H1 (cell line): ENCODE data around the gene SMARCB1. TPM values are rescaled to one million over a fixed set of nuclear protein-coding genes. Genes with fewer than 3 reads are reported as not detected.

Source experiments
- CTCF ChIA-PET: fragments of 300-600 bp; sonication (Branson Sonifier 250); formaldehyde crosslinking; loops from one replicate; lab custom pipeline; 2021; ENCODE audit not compliant: partially characterized antibody; lab: Charles Lee
- POLR2A ChIA-PET: fragments of 300-600 bp; sonication (Branson Sonifier 250); formaldehyde crosslinking; loops from one replicate; lab custom pipeline; 2021; ENCODE audit warnings: inconsistent platforms; ENCODE audit not compliant: partially characterized antibody; lab: Charles Lee
- DNase-seq, 2 experiments: peaks; one replicate each; pipeline versions ENCODE4 v3.0.0 to v3.0.0-alpha.2; 2010 to 2022; ENCODE audit warnings: low spot score in 2 of 2, low read depth in 1 of 2, mixed read lengths in 1 of 2
- FAIRE-seq: peaks from 2 replicates; lab custom pipeline; 2011; peaks lifted over from hg19 to GRCh38; lab: Jason Lieb, UNC
- H2AFZ ChIP-seq: 2 replicates; pipeline ENCODE4 v1.8.1; 2012; ENCODE audit warnings: low read length, inconsistent platforms
- H2AK5ac ChIP-seq: 2 replicates; pipeline ENCODE4 v1.6.1; 2013; ENCODE audit warnings: low read depth, low read length
- H2BK120ac ChIP-seq: replicated peaks from 2 replicates; pipeline ENCODE3; 2013; ENCODE audit warnings: low read depth, low read length, inconsistent platforms
- H2BK12ac ChIP-seq: 2 replicates; pipeline ENCODE4 v1.6.1; 2013; ENCODE audit warnings: low read depth, low read length
- H2BK15ac ChIP-seq: 2 replicates; pipeline ENCODE4 v1.6.1; 2013; ENCODE audit warnings: low read length
- H2BK20ac ChIP-seq: 2 replicates; pipeline ENCODE4 v1.6.1; 2013; ENCODE audit warnings: low read length
- H2BK5ac ChIP-seq: 2 replicates; pipeline ENCODE4 v1.6.1; 2013; ENCODE audit warnings: low read depth, low read length
- H3K14ac ChIP-seq: 2 replicates; pipeline ENCODE4 v1.6.1; 2013; ENCODE audit warnings: inconsistent platforms; ENCODE audit not compliant: insufficient read length
- H3K18ac ChIP-seq: 2 replicates; pipeline ENCODE4 v1.6.1; 2013; ENCODE audit warnings: low read length; ENCODE audit errors: extremely low read depth
- H3K23ac ChIP-seq: 2 replicates; pipeline ENCODE4 v1.6.1; 2013; ENCODE audit warnings: inconsistent platforms; ENCODE audit not compliant: insufficient read length
- H3K23me2 ChIP-seq: 2 replicates; pipeline ENCODE4 v1.6.1; 2013; ENCODE audit warnings: low read depth, low read length
- H3K27ac ChIP-seq: 2 replicates; pipeline ENCODE4 v1.6.1; 2011; ENCODE audit warnings: low read depth, low read length, inconsistent platforms
- H3K27me3 ChIP-seq, 4 experiments: replicated peaks in 1 of 4; 1 replicate in 1 of 4; 2 replicates in 3 of 4; pipeline versions ENCODE4 v1.6.1 to v1.8.1; 2011 to 2013; ENCODE audit warnings: low read length in 3 of 4, mild to moderate bottlenecking in 3 of 4, inconsistent platforms in 2 of 4, mixed read lengths in 2 of 4, moderate library complexity in 1 of 4; ENCODE audit not compliant: control insufficient read depth in 3 of 4, insufficient read depth in 3 of 4; ENCODE audit errors: extremely low read depth in 1 of 4
- H3K36me3 ChIP-seq, 4 experiments: 2 replicates each; pipeline versions ENCODE4 v1.6.1 to v1.8.1; 2011 to 2013; ENCODE audit warnings: mild to moderate bottlenecking in 4 of 4, low read length in 3 of 4, moderate library complexity in 2 of 4, control low read depth in 1 of 4, inconsistent platforms in 1 of 4; ENCODE audit not compliant: insufficient read depth in 4 of 4, control insufficient read depth in 2 of 4
- H3K4ac ChIP-seq: replicated peaks from 2 replicates; pipeline ENCODE3; 2013; ENCODE audit warnings: low read length, low read depth, mixed read lengths, inconsistent platforms; ENCODE audit not compliant: insufficient read length
- H3K4me1 ChIP-seq, 4 experiments: replicated peaks in 1 of 4; 1 replicate in 1 of 4; 2 replicates in 3 of 4; pipeline versions ENCODE4 v1.6.1 to v1.8.1; 2011 to 2013; ENCODE audit warnings: low read length in 3 of 4, inconsistent platforms in 2 of 4, mixed read lengths in 1 of 4; ENCODE audit not compliant: insufficient read depth in 4 of 4, control insufficient read depth in 3 of 4
- H3K4me2 ChIP-seq, 2 experiments: 2 replicates each; pipeline versions ENCODE4 v1.6.1 to v1.8.1; 2011 to 2013; ENCODE audit warnings: low read depth in 2 of 2, low read length in 2 of 2, control low read depth in 1 of 2, inconsistent platforms in 1 of 2, mild to moderate bottlenecking in 1 of 2; ENCODE audit not compliant: insufficient read depth in 1 of 2
- H3K4me3 ChIP-seq, 4 experiments: fragments of 200-600, 300-600 bp in 1 of 4; sonication (generic), shearing (Covaris generic), sonication (Bioruptor Twin) in 1 of 4; 2 replicates each; pipeline versions ENCODE4 v1.5.1 to v1.8.1; 2011 to 2016; ENCODE audit warnings: low read length in 4 of 4, low read depth in 3 of 4, control low read depth in 2 of 4, inconsistent platforms in 2 of 4, mild to moderate bottlenecking in 2 of 4, mixed read lengths in 1 of 4, moderate library complexity in 1 of 4; ENCODE audit not compliant: insufficient read depth in 2 of 4; ENCODE audit errors: extremely low read depth in 1 of 4
- H3K56ac ChIP-seq: replicated peaks from 2 replicates; pipeline ENCODE3; 2013; ENCODE audit warnings: low read depth, mild to moderate bottlenecking, mixed read lengths, low read length, inconsistent platforms; ENCODE audit not compliant: insufficient read length
- H3K79me1 ChIP-seq: 2 replicates; pipeline ENCODE4 v1.6.1; 2013; ENCODE audit warnings: low read depth, low read length, control low read depth
- H3K79me2 ChIP-seq, 2 experiments: 2 replicates each; pipeline versions ENCODE4 v1.6.1 to v1.8.1; 2012 to 2013; ENCODE audit warnings: low read length in 2 of 2, mild to moderate bottlenecking in 2 of 2, inconsistent platforms in 1 of 2; ENCODE audit not compliant: insufficient read depth in 2 of 2, control insufficient read depth in 1 of 2
- H3K9ac ChIP-seq, 4 experiments: replicated peaks in 1 of 4; 1 replicate in 1 of 4; 2 replicates in 3 of 4; pipeline versions ENCODE4 v1.6.1 to v1.8.1; 2011 to 2013; ENCODE audit warnings: low read depth in 3 of 4, low read length in 3 of 4, control low read depth in 2 of 4, mild to moderate bottlenecking in 2 of 4, moderate library complexity in 2 of 4, inconsistent platforms in 1 of 4; ENCODE audit errors: extremely low read depth in 1 of 4
- H3K9me3 ChIP-seq, 2 experiments: 2 replicates each; pipeline versions ENCODE4 v1.6.1 to v1.8.1; 2012 to 2013; ENCODE audit warnings: mild to moderate bottlenecking in 2 of 2, moderate library complexity in 2 of 2, control low read depth in 1 of 2, inconsistent platforms in 1 of 2, low read depth in 1 of 2, low read length in 1 of 2, mixed read lengths in 1 of 2; ENCODE audit not compliant: insufficient read depth in 2 of 2
- H4K20me1 ChIP-seq, 2 experiments: replicated peaks in 1 of 2; 2 replicates each; pipeline versions ENCODE3 to v1.8.1; 2011 to 2013; ENCODE audit warnings: inconsistent platforms in 2 of 2, low read length in 2 of 2, mild to moderate bottlenecking in 1 of 2; ENCODE audit not compliant: insufficient read depth in 2 of 2, control insufficient read depth in 1 of 2
- H4K5ac ChIP-seq: 2 replicates; pipeline ENCODE4 v1.6.1; 2013; ENCODE audit warnings: low read length, low read depth, mixed read lengths, inconsistent platforms; ENCODE audit not compliant: insufficient read length
- H4K8ac ChIP-seq: 2 replicates; pipeline ENCODE4 v1.8.0; 2013; ENCODE audit warnings: mild to moderate bottlenecking, moderate library complexity, low read length, inconsistent platforms; ENCODE audit not compliant: insufficient read depth; ENCODE audit errors: extremely low read depth
- H4K91ac ChIP-seq: replicated peaks from 2 replicates; pipeline ENCODE3; 2013; ENCODE audit warnings: low read length, mixed read lengths, inconsistent platforms; ENCODE audit not compliant: insufficient read length
- ASH2L ChIP-seq: fragments of 200-600, 300-600 bp; sonication (generic); IDR thresholded peaks from one replicate; pipeline ENCODE4 v1.7.1; 2017; ENCODE audit warnings: low read length
- BRCA1 ChIP-seq: IDR thresholded peaks from 2 replicates; pipeline ENCODE4 v1.6.1; 2012; ENCODE audit warnings: low read depth, low read length, improper control_type of control experiment
- E2F6 ChIP-seq: IDR thresholded peaks from 2 replicates; pipeline ENCODE4 v1.6.1; 2012; ENCODE audit warnings: inconsistent platforms
- EZH2 ChIP-seq: fragments of 200-600 bp; sonication (generic); IDR thresholded peaks from 2 replicates; pipeline ENCODE4 v1.7.1; 2012; ENCODE audit warnings: low read depth, mild to moderate bottlenecking, moderate library complexity, low read length, inconsistent platforms; ENCODE audit not compliant: severe bottlenecking
- NANOG ChIP-seq: IDR thresholded peaks from 2 replicates; pipeline ENCODE4 v1.6.1; 2011; ENCODE audit warnings: low read length, low read depth, mild to moderate bottlenecking, inconsistent platforms; ENCODE audit not compliant: insufficient read depth, poor library complexity, severe bottlenecking
- NRF1 ChIP-seq: IDR thresholded peaks from 2 replicates; pipeline ENCODE4 v1.6.1; 2011; ENCODE audit warnings: mild to moderate bottlenecking, low read depth, low read length, improper control_type of control experiment
- RFX5 ChIP-seq: IDR thresholded peaks from 2 replicates; pipeline ENCODE4 v1.6.1; 2011; ENCODE audit warnings: low read depth, low read length, improper control_type of control experiment, borderline replicate concordance
- RXRA ChIP-seq: IDR thresholded peaks from 2 replicates; pipeline ENCODE4 v1.6.1; 2011; ENCODE audit warnings: low read depth, mild to moderate bottlenecking, low read length, moderate library complexity; ENCODE audit not compliant: insufficient read depth
- SAP30 ChIP-seq: fragments of 300-600 bp; sonication (generic); IDR thresholded peaks from 2 replicates; pipeline ENCODE4 v1.7.1; 2012; ENCODE audit warnings: low read length, moderate library complexity, mild to moderate bottlenecking, inconsistent platforms; ENCODE audit not compliant: insufficient read depth, insufficient replicate concordance
- SP2 ChIP-seq: IDR thresholded peaks from 2 replicates; pipeline ENCODE4 v1.6.1; 2012; ENCODE audit warnings: mild to moderate bottlenecking, low read length, inconsistent platforms
- SUZ12 ChIP-seq: fragments of 200-600 bp; sonication (generic); IDR thresholded peaks from 2 replicates; pipeline ENCODE4 v1.6.1; 2012; ENCODE audit warnings: mild to moderate bottlenecking, inconsistent platforms, low read length, moderate library complexity, mixed read lengths
- WGBS, 2 experiments: shearing (Covaris generic) in 1 of 2; methylation state at CpG; one replicate each; pipeline versions ENCODE4 v1.1.6 to v1.1.7; 2013 to 2015; ENCODE audit warnings: low lambda C conversion rate in 2 of 2, mixed read lengths in 2 of 2, inconsistent platforms in 1 of 2, low coverage in 1 of 2, missing lambda C conversion rate in 1 of 2; ENCODE audit not compliant: insufficient replicate concordance in 2 of 2, insufficient coverage in 1 of 2, insufficient read length in 1 of 2; ENCODE audit errors: extremely low coverage in 1 of 2, missing lambda C conversion rate in 1 of 2; 5-methylcytosine and 5-hydroxymethylcytosine counted together
- polyA plus RNA-seq, 7 experiments: library from polyadenylated mRNA; depleted of rRNA in 3 of 7; stranded (reverse) in 5 of 7; unstranded in 2 of 7; fragments of >200 nt in 5 of 7; fragments of 200-250 nt in 2 of 7; gene quantifications; 1 replicate in 5 of 7; 2 replicates in 1 of 7; 4 replicates in 1 of 7; pipeline versions ENCODE4 v1.2.1 to v1.2.3, GENCODE V29; 2011 to 2013; ENCODE audit warnings: missing spikeins in 2 of 7, mixed read lengths in 2 of 7
- total RNA-seq: library from RNA; stranded (reverse); fragmentation: NEBNext Ultra II Directional; extraction: Animal tissue kit (Norgen Biotek cat#: 25700); gene quantifications from 2 replicates; pipeline ENCODE4 v1.2.1, GENCODE V29; 2021

Gene SMARCB1
- total and polyA plus RNA-seq, 2 of the 8 experiments (the other 6 are each of a cell fraction or from before 2014, with no cell fraction given), result 116 to 145 TPM

DNA sequence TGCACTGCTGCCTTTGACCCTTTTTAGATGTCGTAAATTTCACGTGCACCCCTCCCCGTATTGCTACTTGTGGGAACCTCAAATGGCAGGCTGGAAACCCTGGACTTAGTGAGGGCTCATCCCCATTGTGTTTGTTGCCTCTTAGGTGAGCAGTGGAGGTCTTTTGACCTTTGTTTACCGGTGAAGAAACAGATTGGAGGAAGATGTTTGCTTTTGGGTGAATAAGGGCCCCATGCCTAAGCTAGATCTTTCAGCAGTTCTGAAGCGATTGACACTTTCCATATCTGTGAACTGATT lies 782 bp downstream of the SMARCB1 start:
- Histone ChIP-seq H3K23ac (no peak overlapping the region), H3K4me1 (peaks cover 0 to 10% (median 4%) of the 10 kb centered on the region in 4 experiments; a peak in 6 of 7 replicates), H3K18ac (peak overlapping the region; percentile 36; the same call in 1 of the 2 replicates), H3K23me2 (peaks cover 3% of the 10 kb centered on the region; the same call in 1 of the 2 replicates), H3K4me3 (peak overlapping the region; percentile 79 to 87 (median 82)), H2AK5ac (no peak overlapping the region), H3K4me2 (peak overlapping the region; percentile 64 to 79), H4K5ac (peak overlapping the region; percentile 34), H2AFZ (0 out of 2 replicates have a peak overlapping the region, but pooled peaks have one; percentile 45), H3K27ac (no peak overlapping the region; the same call in 1 of the 2 replicates), H3K79me2 (peaks cover 22 to 51% of the 10 kb centered on the region in 2 experiments), H3K14ac (no peak overlapping the region), H2BK120ac (no peak overlapping the region), H2BK20ac (no peak overlapping the region), H4K91ac (no peak overlapping the region), H4K20me1 (peaks cover 4 to 22% of the 10 kb centered on the region in 2 experiments), H3K4ac (no peak overlapping the region), H3K9ac (peak overlapping the region; percentile 50 to 89 (median 66)), H3K9me3 (no peaks in the 10 kb centered on the region), H3K27me3 (no peaks in the 10 kb centered on the region), H3K79me1 (peaks cover 3% of the 10 kb centered on the region; the same call in 1 of the 2 replicates), H2BK5ac (no peak overlapping the region), H3K56ac (no peak overlapping the region), H2BK12ac (0 out of 2 replicates have a peak overlapping the region, but pooled peaks have one; percentile 29), H2BK15ac (no peak overlapping the region), H3K36me3 (peaks cover 0 to 3% (median under 1%) of the 10 kb centered on the region in 4 experiments; a peak in 2 of 8 replicates), H4K8ac (no peak overlapping the region)
- DNase-seq, result no peak
- TF ChIP-seq ASH2L (no peak), NANOG (no peak), RXRA (no peak), SUZ12 (no peak), BRCA1 (no peak), SP2 (no peak), NRF1 (no peak), SAP30 (no peak), EZH2 (no peak), E2F6 (no peak), RFX5 (no peak)
- WGBS, 2 experiments, result 9% methylated on average over 5 of the region's 5 CpGs; no CpG with 5 or more reads in 1 of the 2 experiments
- CTCF ChIA-PET, result interaction anchor here (5.1 to 6.4 kb wide), 2 partner anchors 12 to 17 kb away, joined by 42 to 47 read pairs; partner anchors contain the start of genes CHCHD10 and MMP11
- no peak for FAIRE-seq
- POLR2A ChIA-PET, result interaction anchor here (1.1 to 4.5 kb wide), 9 partner anchors 9 to 70 kb away, joined by 3 to 45 read pairs (median 6); partner anchors contain the start of genes CHCHD10 and MMP11
